HG03439 (cell line): ENCODE results near the gene HBG2.

Source experiments
- ATAC-seq: cut with Tn5 transposase; IDR thresholded peaks from one replicate; pipeline ENCODE4 v1.9.1; 2021; ENCODE audit warnings: mild to moderate bottlenecking, moderate library complexity; ENCODE audit not compliant: unreplicated experiment

HBG2 gene

GRCh38 chr11:5231111-5231510, 23.5 kb downstream of the HBG2 start:
- no peak for ATAC-seq

GRCh38 chr11:5230266-5230665, 24.3 kb downstream of the HBG2 start:
- ATAC-seq: no peak

- ATAC-seq: no peak
Observed at GRCh38 chr11:5229796-5230195, 24.8 kb downstream of the HBG2 start.

GRCh38 chr11:5229356-5229755, 25.2 kb downstream of the HBG2 start:
- ATAC-seq: no peak

GRCh38 chr11:5228124-5228523, 26.5 kb downstream of the HBG2 start:
- ATAC-seq: no peak

GRCh38 chr11:5227681-5228080, 26.9 kb downstream of the HBG2 start:
- no peak for ATAC-seq

GRCh38 chr11:5226732-5227310, 27.8 kb downstream of the HBG2 start, which contains the start of gene HBB:
TSS of gene HBB (minus strand) at chr11:5227071. CDS start at chr11:5227021, 50 bp downstream.
- no peak for ATAC-seq

- ATAC-seq: no peak
Observed at GRCh38 chr11:5225480-5225871, 29.1 kb downstream of the HBG2 start.

- ATAC-seq: no peak
Observed at GRCh38 chr11:5224538-5225479, 29.8 kb downstream of the HBG2 start.

- ATAC-seq: no peak
Observed at GRCh38 chr11:5223686-5224085, 30.9 kb downstream of the HBG2 start.

GRCh38 chr11:5223146-5223545, 31.4 kb downstream of the HBG2 start:
- no peak for ATAC-seq

GRCh38 chr11:5210376-5210885, 44.1 kb downstream of the HBG2 start:
- ATAC-seq: no peak

GRCh38 chr11:5204787-5205186, 49.8 kb downstream of the HBG2 start:
- ATAC-seq: no peak

GRCh38 chr11:5203366-5203765, 51.2 kb downstream of the HBG2 start:
- no peak for ATAC-seq
